Psoas muscle (tissue), 8 donors: ENCODE results near the gene TBC1D4. TPM values are rescaled to one million over a fixed set of nuclear protein-coding genes. Genes with fewer than 3 reads are reported as not detected.

ENCODE experiments used
- ATAC-seq, 4 donors: fragments of 200-7000 bp; cut with Tn5 transposase; one replicate each; pipeline ENCODE4 v1.9.1; 2020; ENCODE audit warnings: moderate library complexity in 3 of 4, mild to moderate bottlenecking in 2 of 4
- DNase-seq, 2 donors: peaks; one replicate each; pipeline ENCODE4 v3.0.0-alpha.2; 2020
- H3K27ac ChIP-seq: fragments of 200-600 bp; one replicate; pipeline ENCODE4 v1.8.0; 2022
- H3K27me3 ChIP-seq, 3 donors: fragments of 200-600 bp in 1 of 3; one replicate each; pipeline versions ENCODE4 v1.6.1 to v1.8.0; 2013 to 2022; ENCODE audit warnings: low read length in 2 of 3, mild to moderate bottlenecking in 2 of 3, moderate library complexity in 1 of 3; ENCODE audit not compliant: insufficient read depth in 3 of 3
- H3K36me3 ChIP-seq, 2 donors: fragments of 200-600 bp in 1 of 2; one replicate each; pipeline versions ENCODE4 v1.6.1 to v1.8.0; 2013 to 2022; ENCODE audit warnings: low read depth in 1 of 2, mild to moderate bottlenecking in 1 of 2, moderate library complexity in 1 of 2; ENCODE audit not compliant: insufficient read depth in 1 of 2
- H3K4me1 ChIP-seq: fragments of 200-600 bp; one replicate; pipeline ENCODE4 v1.8.0; 2022
- H3K4me3 ChIP-seq: fragments of 200-600 bp; one replicate; pipeline ENCODE4 v1.8.0; 2022; ENCODE audit warnings: mild to moderate bottlenecking
- H3K9me3 ChIP-seq: fragments of 200-600 bp; one replicate; pipeline ENCODE4 v1.8.0; 2022
- WGBS, 3 donors: extraction: QIAGEN DNeasy Blood & Tissue Kit; methylation state at CpG; one replicate each; pipeline versions ENCODE4 v1.1.6 to v1.1.7; 2013; 5-methylcytosine and 5-hydroxymethylcytosine counted together
- intact Hi-C, 2 donors: fragments of 100-400 bp; cut with DNase I; formaldehyde crosslinking; loops; one replicate each; pipeline versions ENCODE4 v1.11.0 to v1.14.2; 2022
- polyA plus RNA-seq, 3 donors: library from polyadenylated mRNA; stranded (reverse); fragments of 200-250 nt; gene quantifications; one replicate each; pipeline ENCODE4 v1.2.3, GENCODE V29; 2013
- total RNA-seq, 4 donors: library from RNA; stranded (reverse); fragmentation: NEBNext Ultra II Directional in 2 of 4; extraction: Animal tissue kit (Norgen Biotek cat#: 25700) in 2 of 4; gene quantifications; one replicate each; pipeline versions ENCODE4 v1.2.1 to v1.2.4, GENCODE V29; 2021 to 2023
- TF ChIP-seq, protein P1 (sequence below): fragments of 200-600 bp; IDR thresholded peaks from one replicate; pipeline ENCODE4 v1.8.0; 2022; ENCODE audit warnings: antibody characterized with exemption
- donor health status: healthy with polysubstance abuse.
- donor health status: DM: no; HTN: no; CAD: no; lungs with moderate emphysema.
- donor health status: Bipolar disorder and iron deficiency.
- donor health status: healthy.
- donor health status: DM: yes; HTN: yes; CAD: no.
- donor health status: DM: no; HTN: no; CAD: no.
- donor health status: DM: no; HTN: no; CAD: no.
- donor health status: DM: yes; HTN: yes; CAD: no.

The TBC1D4 gene
- total and polyA plus RNA-seq, 7 donors = 3.1 to 127 (median 89.9) TPM

DNA sequence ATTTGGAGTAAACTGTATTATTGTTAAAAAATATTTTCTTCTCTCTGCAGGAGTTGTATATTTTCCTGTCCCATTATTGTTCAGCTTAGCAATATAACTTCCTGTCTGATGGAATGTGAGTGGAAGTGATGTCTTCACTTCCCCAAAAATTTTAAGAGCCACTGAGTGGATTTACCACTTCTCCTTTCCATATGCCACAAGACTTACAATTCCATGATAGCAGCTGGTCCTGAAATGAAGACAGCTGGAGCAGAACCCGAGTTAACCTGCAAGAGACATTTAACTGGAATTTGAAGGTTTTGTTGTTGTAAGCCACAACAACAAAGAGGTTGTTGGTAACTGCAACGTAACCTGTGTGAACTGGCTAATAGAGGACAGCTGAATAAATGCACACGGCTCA is 23.4 kb upstream of the TBC1D4 start:
- Histone ChIP-seq H3K4me3 (no peak overlapping the region), H3K9me3 (no peaks in the 10 kb centered on the region), H3K36me3 (no peaks in the 10 kb centered on the region), H3K27ac (no peak overlapping the region), H3K27me3 (no peaks in the 10 kb centered on the region), H3K4me1 (peaks cover 5% of the 10 kb centered on the region)
- DNase-seq (no peak), ATAC-seq (no peak)
- 63 to 77% (median 74%) methylated on average over 3 of the region's 3 CpGs for WGBS, 3 donors
- intact Hi-C loops = no loop called here
- TF ChIP-seq, protein P1, sequence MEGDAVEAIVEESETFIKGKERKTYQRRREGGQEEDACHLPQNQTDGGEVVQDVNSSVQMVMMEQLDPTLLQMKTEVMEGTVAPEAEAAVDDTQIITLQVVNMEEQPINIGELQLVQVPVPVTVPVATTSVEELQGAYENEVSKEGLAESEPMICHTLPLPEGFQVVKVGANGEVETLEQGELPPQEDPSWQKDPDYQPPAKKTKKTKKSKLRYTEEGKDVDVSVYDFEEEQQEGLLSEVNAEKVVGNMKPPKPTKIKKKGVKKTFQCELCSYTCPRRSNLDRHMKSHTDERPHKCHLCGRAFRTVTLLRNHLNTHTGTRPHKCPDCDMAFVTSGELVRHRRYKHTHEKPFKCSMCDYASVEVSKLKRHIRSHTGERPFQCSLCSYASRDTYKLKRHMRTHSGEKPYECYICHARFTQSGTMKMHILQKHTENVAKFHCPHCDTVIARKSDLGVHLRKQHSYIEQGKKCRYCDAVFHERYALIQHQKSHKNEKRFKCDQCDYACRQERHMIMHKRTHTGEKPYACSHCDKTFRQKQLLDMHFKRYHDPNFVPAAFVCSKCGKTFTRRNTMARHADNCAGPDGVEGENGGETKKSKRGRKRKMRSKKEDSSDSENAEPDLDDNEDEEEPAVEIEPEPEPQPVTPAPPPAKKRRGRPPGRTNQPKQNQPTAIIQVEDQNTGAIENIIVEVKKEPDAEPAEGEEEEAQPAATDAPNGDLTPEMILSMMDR = no peak

DNA sequence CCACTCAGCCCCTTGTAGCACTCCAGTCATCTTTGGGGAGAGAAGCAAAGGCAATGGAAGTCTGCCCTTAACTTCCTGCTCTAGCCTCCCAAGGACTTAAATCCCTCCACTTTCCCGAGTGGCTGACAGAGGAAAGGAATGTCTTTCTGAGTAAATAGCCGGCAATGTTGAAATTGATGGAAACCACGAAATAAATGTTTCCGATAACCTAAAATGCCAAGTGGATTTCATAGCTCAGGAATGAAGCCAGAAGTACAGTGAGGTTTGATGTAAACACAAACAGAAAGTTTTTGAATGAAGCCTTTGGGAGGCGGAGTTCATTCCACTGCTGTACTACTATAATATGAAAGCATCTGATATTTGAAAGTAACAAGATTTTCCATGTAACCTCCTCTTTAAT is 14.0 kb upstream of the TBC1D4 start:
- no peaks in the 10 kb centered on the region for H3K36me3 ChIP-seq
- intact Hi-C loops = no loop called here
- H3K4me1 ChIP-seq = no peaks in the 10 kb centered on the region
- H3K27ac ChIP-seq = no peak overlapping the region
- no peaks in the 10 kb centered on the region for H3K27me3 ChIP-seq
- TF ChIP-seq, protein P1 = no peak
- no peaks in the 10 kb centered on the region for H3K9me3 ChIP-seq
- ATAC-seq = no peak
- WGBS, 3 donors = 76 to 86% (median 80%) methylated on average over 5 of the region's 5 CpGs
- H3K4me3 ChIP-seq = no peak overlapping the region
- DNase-seq = no peak

DNA sequence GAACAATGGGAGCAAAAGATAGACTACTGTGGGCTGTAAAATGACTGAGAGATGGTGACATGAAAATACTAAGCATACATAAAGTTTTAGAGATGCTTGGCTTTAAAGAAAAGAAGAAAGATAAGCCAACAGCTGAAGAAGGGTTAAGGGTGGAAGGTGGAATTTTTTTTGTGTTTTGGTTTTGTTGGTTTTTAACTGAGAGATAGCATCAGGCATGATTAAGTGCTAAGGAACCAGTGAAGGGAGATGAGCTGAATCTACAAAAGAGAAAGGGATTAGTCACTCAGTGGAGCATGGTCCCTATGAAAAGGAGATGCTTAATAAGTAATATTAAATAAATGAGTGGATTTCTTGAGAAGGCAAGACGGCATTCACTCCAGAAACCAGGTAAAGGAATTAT is 12.5 kb upstream of the TBC1D4 start:
- DNase-seq (no peak), ATAC-seq (no peak)
- Histone ChIP-seq H3K27me3 (no peaks in the 10 kb centered on the region), H3K36me3 (no peaks in the 10 kb centered on the region), H3K9me3 (no peaks in the 10 kb centered on the region), H3K4me1 (no peaks in the 10 kb centered on the region), H3K27ac (no peak overlapping the region), H3K4me3 (no peak overlapping the region)
- TF ChIP-seq, protein P1 = no peak
- WGBS, 3 donors = 55 to 91% (median 88%) methylated on average over 1 of the region's 1 CpG
- intact Hi-C loops = no loop called here

DNA sequence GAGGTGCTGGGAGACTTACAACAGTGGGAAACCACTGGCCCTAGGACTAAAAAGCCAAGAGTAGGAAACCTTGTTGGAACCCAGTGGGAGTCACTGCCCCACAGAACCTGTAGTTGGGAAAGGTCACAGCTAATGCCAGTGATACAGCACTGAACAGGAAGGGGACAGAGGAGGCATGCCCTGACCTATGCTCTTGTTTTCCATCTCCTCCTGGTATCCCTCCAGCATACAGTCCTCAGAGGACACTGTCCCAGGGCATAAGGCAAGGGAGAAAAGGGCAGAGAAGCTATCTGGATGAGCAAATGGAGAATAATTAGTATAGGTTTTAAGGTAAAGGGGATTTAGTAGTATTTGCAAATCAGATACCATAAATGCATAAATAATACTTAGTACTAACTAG is 11.2 kb upstream of the TBC1D4 start:
- Histone ChIP-seq H3K36me3 (no peaks in the 10 kb centered on the region), H3K9me3 (no peaks in the 10 kb centered on the region), H3K27ac (no peak overlapping the region), H3K4me1 (no peaks in the 10 kb centered on the region), H3K4me3 (no peak overlapping the region), H3K27me3 (no peaks in the 10 kb centered on the region)
- TF ChIP-seq, protein P1 = no peak
- intact Hi-C loops = no loop called here
- DNase-seq (no peak), ATAC-seq (no peak)

DNA sequence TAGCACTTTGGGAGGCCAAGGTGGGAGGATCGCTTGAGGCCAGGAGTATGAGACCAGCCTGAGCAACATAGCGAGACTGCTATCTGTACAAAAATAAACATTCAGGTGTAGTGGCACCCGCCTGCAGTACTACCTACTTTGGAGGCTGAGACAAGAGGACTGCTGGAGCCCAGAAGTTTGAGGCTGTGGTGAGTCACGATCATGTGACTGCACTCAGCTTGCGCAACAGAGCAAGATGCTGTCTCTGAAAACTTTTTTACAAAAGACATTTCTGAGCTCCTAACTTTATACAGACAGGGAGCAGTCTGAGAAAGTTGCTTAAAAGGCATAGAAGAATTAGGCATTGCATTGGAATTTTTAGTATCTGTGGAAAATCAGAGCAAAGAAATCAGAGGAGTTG is 10.4 kb upstream of the TBC1D4 start:
- intact Hi-C loops = no loop called here
- H3K4me1 ChIP-seq = no peaks in the 10 kb centered on the region
- no peaks in the 10 kb centered on the region for H3K36me3 ChIP-seq
- H3K4me3 ChIP-seq = no peak overlapping the region
- TF ChIP-seq, protein P1 = no peak
- DNase-seq = no peak
- no peaks in the 10 kb centered on the region for H3K9me3 ChIP-seq
- H3K27me3 ChIP-seq = no peaks in the 10 kb centered on the region
- no peak for ATAC-seq
- 95 to 97% (median 95%) methylated on average over 5 of the region's 5 CpGs for WGBS, 3 donors
- H3K27ac ChIP-seq = no peak overlapping the region
